Fibroblast of skin of right quadriceps (primary cell): ENCODE measurements around the gene DHDDS.
A peak's percentile ranks its signal among the peaks of the same experiment; 100 is the strongest.

Source experiments
- DNase-seq: peaks from one replicate; pipeline ENCODE4 v3.0.0-alpha.2; 2013

Gene DHDDS

DNA sequence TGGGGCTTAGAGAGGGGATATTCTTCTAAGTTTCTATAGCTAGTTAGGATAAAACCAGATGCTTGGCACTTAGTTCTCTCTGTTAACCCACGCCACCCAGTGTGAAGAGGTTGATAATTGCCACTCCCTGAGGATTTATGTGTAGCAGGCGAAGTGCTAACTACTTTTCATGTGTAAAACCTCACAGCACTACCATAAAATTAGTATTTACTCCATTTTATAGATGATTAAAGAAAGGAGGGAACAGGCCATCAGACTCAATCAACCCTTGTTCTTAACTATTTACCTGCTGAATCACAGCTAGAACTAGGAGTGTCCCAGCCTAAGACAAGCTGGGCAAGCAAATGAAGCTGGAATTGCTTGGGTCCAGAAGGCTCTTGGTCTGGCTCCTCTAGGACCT lies 12.6 kb upstream of the DHDDS start:
- no peak for DNase-seq

GRCh38 chr1:26429721-26430120 lies 2.4 kb upstream of the DHDDS start:
- DNase-seq: no peak

- no peak for DNase-seq
Observed at GRCh38 chr1:26432793-26433192, 672 bp downstream of the DHDDS start.

DNA sequence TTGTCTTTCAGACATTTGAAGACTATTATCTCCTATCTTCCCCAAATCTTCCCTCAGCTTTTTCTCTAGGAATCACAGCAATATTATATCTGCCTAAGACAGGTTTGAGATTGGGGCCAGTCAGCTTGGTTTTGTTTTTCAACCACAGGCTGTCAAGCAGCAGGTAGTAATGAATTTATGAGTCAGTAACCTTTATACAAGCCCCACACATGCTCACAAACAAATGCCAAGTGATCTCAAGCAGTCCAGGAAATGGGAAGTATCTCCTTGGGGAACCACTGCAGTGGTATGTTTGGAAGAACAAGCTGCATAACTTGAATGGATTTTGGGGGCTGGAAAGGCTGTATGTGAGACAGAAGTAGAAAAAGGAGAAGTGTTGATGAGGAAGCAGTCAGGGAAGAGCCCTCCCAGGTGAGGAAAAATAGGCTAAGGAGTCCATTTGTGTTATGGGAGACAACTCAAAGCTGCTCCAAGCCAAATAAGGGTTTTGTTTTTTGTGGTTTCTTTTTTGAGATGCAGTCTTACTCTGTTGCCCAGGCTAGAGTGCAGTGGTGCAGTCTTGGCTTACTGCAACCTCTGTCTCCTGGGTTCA lies 2.1 kb downstream of the DHDDS start:
- DNase-seq: no peak

DNA sequence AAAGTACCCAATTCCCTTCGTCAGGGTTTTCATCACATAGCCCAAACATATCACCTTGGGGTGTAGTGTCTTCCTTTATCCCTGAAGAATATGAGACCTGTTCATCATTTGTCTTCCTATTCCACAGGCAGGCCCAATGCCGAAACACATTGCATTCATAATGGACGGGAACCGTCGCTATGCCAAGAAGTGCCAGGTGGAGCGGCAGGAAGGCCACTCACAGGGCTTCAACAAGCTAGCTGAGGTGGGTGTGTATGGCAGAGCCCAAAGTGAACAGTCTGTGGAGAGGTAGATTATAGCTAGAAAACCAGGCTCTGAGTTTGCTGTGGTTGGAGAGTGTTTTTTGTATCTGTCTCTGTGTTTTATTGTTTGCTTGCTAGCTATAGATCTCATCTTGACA lies 5.9 kb downstream of the DHDDS start:
- DNase-seq: no peak

- no peak for DNase-seq
Observed at GRCh38 chr1:26440259-26440658, 8.1 kb downstream of the DHDDS start.

- DNase-seq: no peak
Observed at GRCh38 chr1:26449868-26450267, 17.7 kb downstream of the DHDDS start.

- DNase-seq: no peak
Observed at GRCh38 chr1:26450908-26451307, 18.8 kb downstream of the DHDDS start.

- no peak for DNase-seq
Observed at GRCh38 chr1:26452459-26453183, 20.5 kb downstream of the DHDDS start.

DNA sequence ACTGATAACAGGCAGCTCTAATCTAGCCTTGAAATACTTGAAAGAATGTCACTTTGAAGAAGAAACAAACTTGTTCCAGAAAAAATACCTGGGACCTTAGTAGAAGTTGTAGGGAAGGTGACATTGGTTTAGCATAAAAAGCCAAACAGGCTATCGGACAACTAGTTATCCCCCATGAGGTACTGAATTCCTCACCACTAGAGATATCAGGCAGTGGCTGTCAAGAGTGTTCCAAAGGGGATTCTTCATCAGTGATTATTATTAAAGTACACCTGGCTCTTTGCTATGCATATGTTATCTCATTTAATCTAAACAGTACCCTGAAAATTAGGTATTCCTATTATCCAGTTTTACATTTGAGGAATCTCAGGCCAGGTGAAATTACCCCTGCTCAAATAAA lies 27.0 kb downstream of the DHDDS start:
- no peak for DNase-seq

- no peak for DNase-seq
Observed at GRCh38 chr1:26459573-26460031, 27.5 kb downstream of the DHDDS start.

DNA sequence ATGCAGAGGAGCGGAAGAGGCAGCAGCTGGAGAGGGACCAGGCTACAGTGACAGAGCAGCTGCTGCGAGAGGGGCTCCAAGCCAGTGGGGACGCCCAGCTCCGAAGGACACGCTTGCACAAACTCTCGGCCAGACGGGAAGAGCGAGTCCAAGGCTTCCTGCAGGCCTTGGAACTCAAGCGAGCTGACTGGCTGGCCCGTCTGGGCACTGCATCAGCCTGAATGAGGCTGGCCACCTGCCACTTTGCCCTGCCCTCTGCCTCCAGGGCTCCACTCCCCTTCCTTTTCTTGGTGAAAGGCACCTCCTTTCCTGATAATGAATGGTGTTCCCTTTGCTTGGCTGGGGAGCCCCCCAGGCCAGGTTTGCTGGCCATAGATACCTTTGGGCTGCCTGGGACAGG lies 36.8 kb downstream of the DHDDS start:
- DNase-seq: no peak

DNA sequence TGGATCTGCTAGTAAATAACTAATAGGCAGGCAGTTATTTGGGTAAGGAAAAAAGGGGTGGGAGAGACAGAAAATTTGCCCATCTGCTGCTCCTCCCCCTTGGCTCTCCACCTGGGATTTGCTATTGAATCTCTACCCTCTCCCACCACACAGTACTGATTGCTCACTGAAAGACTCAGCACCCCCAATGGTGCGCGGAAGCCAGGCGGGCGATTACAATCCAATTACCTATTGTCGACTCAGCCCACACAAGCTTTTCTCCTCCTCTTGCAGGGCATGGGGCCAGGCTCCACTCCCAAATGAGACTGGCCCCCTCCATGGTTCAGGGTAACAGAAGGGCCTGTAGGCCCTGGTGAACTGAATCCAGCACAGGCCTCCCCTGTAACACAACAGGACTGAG lies 37.4 kb downstream of the DHDDS start:
- DNase-seq: no peak

DNA sequence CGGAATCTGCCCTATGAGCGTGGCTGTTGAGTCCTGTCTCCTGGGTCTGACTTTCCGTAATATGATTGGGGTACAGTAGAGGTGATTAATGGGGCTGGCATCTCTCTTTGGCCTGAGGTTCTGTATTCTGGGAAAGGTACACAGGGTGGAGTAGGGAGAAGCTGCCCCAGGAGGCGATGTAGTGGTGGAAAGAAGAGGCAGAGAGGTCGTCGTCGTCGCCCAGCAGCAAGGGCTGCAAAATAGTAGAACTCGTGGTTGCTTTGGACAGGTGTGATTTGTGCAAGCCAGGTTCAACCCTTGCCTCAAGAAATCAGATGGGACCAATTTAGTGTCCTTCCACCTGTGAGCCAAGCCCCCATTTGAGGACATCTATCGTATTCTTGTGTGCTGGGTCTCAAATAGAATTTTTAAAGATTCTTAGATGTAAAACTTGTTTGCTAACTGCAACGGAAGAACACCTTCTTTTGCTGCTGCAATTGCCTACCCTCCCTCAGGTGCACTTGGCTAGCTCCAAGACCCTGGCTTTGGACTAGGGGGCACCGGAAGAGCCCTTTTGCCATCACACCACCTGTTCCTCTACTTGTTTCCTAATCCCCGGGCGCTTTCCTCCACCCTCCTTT lies 38.9 kb downstream of the DHDDS start:
- no peak for DNase-seq

DNA sequence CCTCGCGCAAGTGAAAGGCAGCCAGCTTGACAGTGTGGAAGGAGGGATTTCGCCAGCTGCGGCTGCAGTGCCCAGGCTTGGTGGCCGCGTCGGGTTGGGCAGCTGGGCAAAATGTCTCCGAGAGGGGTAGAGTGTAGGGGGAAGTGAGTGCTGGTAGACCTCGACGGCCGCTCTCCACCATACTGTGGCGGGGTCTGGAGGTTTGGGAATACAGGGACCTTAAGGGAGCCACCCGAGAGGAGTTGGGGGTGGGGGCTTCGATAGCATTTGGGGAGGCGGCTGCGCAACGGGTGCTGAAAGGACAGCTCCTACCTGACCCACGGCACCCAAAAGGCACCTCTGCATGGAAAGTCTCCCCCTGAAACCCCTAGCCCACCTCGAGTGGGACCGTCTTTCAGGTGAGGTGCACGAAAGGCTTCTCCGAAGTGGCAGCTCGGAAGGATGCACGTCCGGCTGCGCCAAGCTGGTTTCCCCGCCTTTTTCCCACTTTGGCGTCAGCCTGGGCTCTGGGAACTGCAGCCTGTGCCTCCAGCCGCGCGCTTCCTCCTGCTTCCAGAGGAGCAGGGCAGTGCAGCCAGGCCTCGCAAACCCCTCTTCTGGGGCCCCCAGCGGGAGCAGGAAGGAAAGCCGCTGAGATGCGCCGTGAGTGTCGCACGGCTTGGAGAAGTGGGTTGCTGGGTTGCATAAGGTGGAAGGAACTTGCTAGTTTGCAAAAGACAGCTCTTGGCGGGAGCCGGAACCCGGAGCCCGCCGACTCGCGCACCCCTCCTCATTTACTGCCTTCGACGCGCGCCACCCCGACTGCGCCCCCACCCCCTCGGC lies 39.6 kb downstream of the DHDDS start:
- peak; percentile 80 for DNase-seq

- peak; percentile 93 for DNase-seq
Observed at GRCh38 chr1:26472320-26472900, 40.3 kb downstream of the DHDDS start, which contains the start of gene HMGN2. TSS of gene HMGN2 (plus strand) at chr1:26472440. CDS start at chr1:26472613, 173 bp downstream.

- DNase-seq: peak; percentile 93
Observed at GRCh38 chr1:26472901-26473845, 41.1 kb downstream of the DHDDS start.

DNA sequence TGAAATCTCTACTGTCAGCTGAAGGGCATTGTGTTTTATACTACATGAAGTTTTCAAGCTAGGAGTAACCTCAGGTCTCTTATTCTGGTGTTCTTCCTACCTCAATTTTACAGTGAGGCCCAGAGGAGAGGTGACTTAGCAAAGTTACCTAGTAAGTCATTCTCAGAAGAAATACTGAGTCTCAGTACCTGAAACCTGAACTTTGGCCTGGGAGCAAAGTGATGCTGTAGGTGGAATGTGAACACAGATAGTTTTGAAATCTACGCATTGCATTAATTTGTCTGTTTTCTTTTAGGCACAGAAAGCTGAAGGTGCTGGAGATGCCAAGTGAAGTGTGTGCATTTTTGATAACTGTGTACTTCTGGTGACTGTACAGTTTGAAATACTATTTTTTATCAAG lies 42.7 kb downstream of the DHDDS start:
- DNase-seq: no peak

GRCh38 chr1:26475989-26476388 lies 43.9 kb downstream of the DHDDS start:
- no peak for DNase-seq

- no peak for DNase-seq
Observed at GRCh38 chr1:26476958-26477357, 44.8 kb downstream of the DHDDS start.

DNA sequence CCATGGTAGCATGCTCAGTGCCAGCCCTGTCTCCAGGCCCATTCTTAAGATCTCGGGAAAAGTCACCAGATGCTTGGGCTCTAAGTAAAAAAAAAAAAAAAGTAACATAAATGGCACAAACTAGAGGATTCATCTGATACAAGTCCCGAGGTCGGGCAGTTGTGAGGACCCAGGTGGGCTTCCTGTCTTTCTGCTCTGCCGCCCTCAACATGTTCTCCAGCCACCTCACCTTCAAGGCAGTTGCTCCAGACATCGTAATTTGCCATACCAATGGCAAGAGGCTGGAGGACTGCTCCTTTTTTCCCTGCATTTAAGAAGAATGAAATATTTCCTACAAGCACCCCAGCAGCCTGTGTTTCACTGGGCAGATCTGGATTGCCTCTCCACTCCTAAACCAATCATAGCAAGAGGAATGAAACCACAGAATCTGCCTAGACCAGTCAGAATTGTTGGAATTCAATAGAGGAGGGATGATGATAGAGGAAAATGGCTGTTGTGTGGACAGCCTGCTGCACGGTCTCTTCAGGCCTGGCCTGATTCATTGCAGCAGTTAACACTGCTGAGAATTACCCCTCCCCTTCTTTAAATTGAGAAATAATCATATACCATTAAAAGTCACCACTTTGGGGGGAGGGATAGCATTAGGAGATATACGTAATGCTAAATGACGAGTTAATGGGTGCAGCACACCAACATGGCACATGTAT lies 45.5 kb downstream of the DHDDS start:
- DNase-seq: peak; percentile 25
